B cell (primary cell): ENCODE data around the gene ARL17B.
"Not testable (repeated sequence)": the region's sequence is repeated elsewhere in the genome, so short reads cannot be mapped to it uniquely, and the experiment has no call there.

ENCODE experiments used
- EZH2 ChIP-seq: IDR thresholded peaks from 2 replicates; pipeline ENCODE4 v1.6.1; 2012; ENCODE audit warnings: borderline replicate concordance, low read depth, mild to moderate bottlenecking, moderate library complexity, low read length; ENCODE audit not compliant: insufficient read depth, poor library complexity, severe bottlenecking
- TF ChIP-seq, protein P1 (sequence below): fragments of 200-600 bp; IDR thresholded peaks from one replicate; pipeline ENCODE4 v1.8.0; 2022; ENCODE audit warnings: antibody characterized with exemption, mild to moderate bottlenecking

DNA sequence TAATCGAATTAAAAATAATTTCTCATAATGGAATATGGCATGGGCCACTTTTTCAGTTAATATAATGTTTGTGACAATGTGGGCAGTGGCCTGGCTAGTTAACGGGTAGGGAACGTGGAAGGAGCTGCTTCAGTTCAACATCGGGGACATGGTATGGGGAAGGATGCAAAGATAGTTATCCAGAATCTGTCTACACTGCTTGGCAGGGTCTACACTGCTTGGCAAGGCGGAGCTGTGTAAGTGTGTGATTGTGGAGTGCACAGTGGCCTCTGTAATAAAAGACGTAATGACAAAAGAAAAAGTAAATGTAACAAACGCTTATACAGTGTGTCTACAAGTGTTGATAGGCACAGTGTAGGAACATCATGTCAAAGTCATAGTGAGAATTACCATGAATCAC, 74.0 kb downstream of the ARL17B start:
- TF ChIP-seq, protein P1, sequence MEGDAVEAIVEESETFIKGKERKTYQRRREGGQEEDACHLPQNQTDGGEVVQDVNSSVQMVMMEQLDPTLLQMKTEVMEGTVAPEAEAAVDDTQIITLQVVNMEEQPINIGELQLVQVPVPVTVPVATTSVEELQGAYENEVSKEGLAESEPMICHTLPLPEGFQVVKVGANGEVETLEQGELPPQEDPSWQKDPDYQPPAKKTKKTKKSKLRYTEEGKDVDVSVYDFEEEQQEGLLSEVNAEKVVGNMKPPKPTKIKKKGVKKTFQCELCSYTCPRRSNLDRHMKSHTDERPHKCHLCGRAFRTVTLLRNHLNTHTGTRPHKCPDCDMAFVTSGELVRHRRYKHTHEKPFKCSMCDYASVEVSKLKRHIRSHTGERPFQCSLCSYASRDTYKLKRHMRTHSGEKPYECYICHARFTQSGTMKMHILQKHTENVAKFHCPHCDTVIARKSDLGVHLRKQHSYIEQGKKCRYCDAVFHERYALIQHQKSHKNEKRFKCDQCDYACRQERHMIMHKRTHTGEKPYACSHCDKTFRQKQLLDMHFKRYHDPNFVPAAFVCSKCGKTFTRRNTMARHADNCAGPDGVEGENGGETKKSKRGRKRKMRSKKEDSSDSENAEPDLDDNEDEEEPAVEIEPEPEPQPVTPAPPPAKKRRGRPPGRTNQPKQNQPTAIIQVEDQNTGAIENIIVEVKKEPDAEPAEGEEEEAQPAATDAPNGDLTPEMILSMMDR, result not testable (repeated sequence)
- not testable (repeated sequence) for TF ChIP-seq EZH2
